HL-60 (cell line): ENCODE measurements around the gene TYK2.
"Not testable (repeated sequence)": the region's sequence is repeated elsewhere in the genome, so short reads cannot be mapped to it uniquely, and the experiment has no call there.

Experiments
- DNase-seq, 2 experiments: peaks; one replicate each; pipeline ENCODE4 v3.0.0-alpha.2; 2010 to 2020; ENCODE audit warnings: low read depth in 1 of 2, low spot score in 1 of 2
- H3K27ac ChIP-seq: fragments of 250-450 bp; sonication (Bioruptor Pico); replicated peaks from 2 replicates; pipeline ENCODE4 v1.5.1; 2020; ENCODE audit warnings: mild to moderate bottlenecking, moderate library complexity
- H3K27me3 ChIP-seq: fragments of 250-450 bp; sonication (Bioruptor Pico); 2 replicates; pipeline ENCODE4 v1.5.1; 2021; ENCODE audit warnings: mild to moderate bottlenecking, moderate library complexity; ENCODE audit not compliant: insufficient read depth, poor library complexity, severe bottlenecking
- H3K4me3 ChIP-seq: replicated peaks from 2 replicates; pipeline ENCODE4 v1.5.1; 2011; ENCODE audit warnings: mild to moderate bottlenecking, control low read depth, low read length; ENCODE audit not compliant: insufficient read depth
- CTCF ChIP-seq: IDR thresholded peaks from one replicate; pipeline ENCODE4 v1.5.1; 2011; ENCODE audit warnings: low read length, control low read depth, inconsistent platforms; ENCODE audit not compliant: insufficient read depth
- GABPA ChIP-seq: IDR thresholded peaks from 2 replicates; pipeline ENCODE4 v1.6.1; 2012; ENCODE audit warnings: low read depth
- POLR2AphosphoS5 ChIP-seq: IDR thresholded peaks from 2 replicates; pipeline ENCODE4 v1.6.1; 2012; ENCODE audit warnings: low read depth
- REST ChIP-seq: IDR thresholded peaks from 2 replicates; pipeline ENCODE4 v1.6.1; 2012; ENCODE audit warnings: low read depth; ENCODE audit not compliant: insufficient replicate concordance
- SPI1 ChIP-seq: IDR thresholded peaks from 2 replicates; pipeline ENCODE4 v1.6.1; 2012; ENCODE audit warnings: low read depth, mild to moderate bottlenecking, borderline replicate concordance

TYK2 gene

GRCh38 chr19:10403137-10404021 is 23.0 kb upstream of the TYK2 start, which contains the start of gene CDC37:
Gene CDC37 (minus strand): TSS chr19:10403542. CDS start chr19:10403479, 63 bp downstream.
- DNase-seq = peak; percentile 90 to 95
- peak within 1 kb of the TSS; percentile 56 for H3K27ac ChIP-seq
- peak; percentile 33; the same call in 1 of the 2 replicates for TF ChIP-seq SPI1
- peak; percentile 90 for TF ChIP-seq GABPA
- peak; percentile 88 for TF ChIP-seq POLR2AphosphoS5
- TF ChIP-seq REST = no peak
- no peak for TF ChIP-seq CTCF
- peaks cover 15% of the 10 kb centered on the region for H3K27me3 ChIP-seq
- H3K4me3 ChIP-seq = peak within 1 kb of the TSS; percentile 99

- TF ChIP-seq CTCF = no peak
- no peak for TF ChIP-seq POLR2AphosphoS5
- TF ChIP-seq REST = no peak
- TF ChIP-seq GABPA = no peak
- no peak for TF ChIP-seq SPI1
- peak in 1 of 2 experiments; percentile 31 for DNase-seq
Measured at GRCh38 chr19:10402441-10403038, 22.2 kb upstream of the TYK2 start.

GRCh38 chr19:10399878-10400277 is 19.5 kb upstream of the TYK2 start:
- Histone ChIP-seq H3K27me3 (peaks cover 5% of the 10 kb centered on the region), H3K4me3 (no peak overlapping the region), H3K27ac (no peak overlapping the region)
- DNase-seq = no peak
- no peak for TF ChIP-seq CTCF
- no peak for TF ChIP-seq POLR2AphosphoS5
- TF ChIP-seq GABPA = no peak
- no peak for TF ChIP-seq SPI1
- no peak for TF ChIP-seq REST

More at GRCh38 chr19:10402441-10403038, 22.2 kb upstream of the TYK2 start:
- Histone ChIP-seq H3K27me3 (peaks cover 15% of the 10 kb centered on the region), H3K27ac (peak overlapping the region; percentile 56), H3K4me3 (peak overlapping the region; percentile 99)

- H3K4me3 ChIP-seq, H3K27me3 ChIP-seq, DNase-seq, H3K27ac ChIP-seq: not testable (repeated sequence)
Measured at GRCh38 chr19:10399340-10399739, 19.0 kb upstream of the TYK2 start.
